ENCODE data around the gene RNU1-1.
"Not testable (repeated sequence)": the region's sequence is repeated elsewhere in the genome, so short reads cannot be mapped to it uniquely, and the experiment has no call there.

DNA sequence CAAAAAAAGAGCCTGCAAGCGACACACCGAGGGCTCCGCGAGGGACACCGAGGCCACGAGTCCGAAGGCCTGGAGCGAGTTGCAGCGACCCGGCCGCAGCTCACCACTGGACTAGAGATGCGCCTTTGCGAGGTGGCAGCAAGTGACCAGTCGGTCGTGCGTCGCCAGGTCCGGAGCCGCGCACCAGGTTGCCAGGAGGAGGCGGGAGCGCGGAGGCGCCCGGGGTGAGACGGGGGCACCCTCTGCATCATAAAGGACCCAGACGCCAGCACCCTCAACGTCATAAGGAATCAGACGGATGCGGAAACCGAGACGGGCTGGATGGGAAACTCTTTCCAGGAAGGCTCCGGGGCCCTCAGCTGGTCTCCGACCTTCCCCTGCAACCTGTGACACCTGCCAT lies 21.4 kb upstream of the RNU1-1 start:
- TF ChIP-seq, protein P1, sequence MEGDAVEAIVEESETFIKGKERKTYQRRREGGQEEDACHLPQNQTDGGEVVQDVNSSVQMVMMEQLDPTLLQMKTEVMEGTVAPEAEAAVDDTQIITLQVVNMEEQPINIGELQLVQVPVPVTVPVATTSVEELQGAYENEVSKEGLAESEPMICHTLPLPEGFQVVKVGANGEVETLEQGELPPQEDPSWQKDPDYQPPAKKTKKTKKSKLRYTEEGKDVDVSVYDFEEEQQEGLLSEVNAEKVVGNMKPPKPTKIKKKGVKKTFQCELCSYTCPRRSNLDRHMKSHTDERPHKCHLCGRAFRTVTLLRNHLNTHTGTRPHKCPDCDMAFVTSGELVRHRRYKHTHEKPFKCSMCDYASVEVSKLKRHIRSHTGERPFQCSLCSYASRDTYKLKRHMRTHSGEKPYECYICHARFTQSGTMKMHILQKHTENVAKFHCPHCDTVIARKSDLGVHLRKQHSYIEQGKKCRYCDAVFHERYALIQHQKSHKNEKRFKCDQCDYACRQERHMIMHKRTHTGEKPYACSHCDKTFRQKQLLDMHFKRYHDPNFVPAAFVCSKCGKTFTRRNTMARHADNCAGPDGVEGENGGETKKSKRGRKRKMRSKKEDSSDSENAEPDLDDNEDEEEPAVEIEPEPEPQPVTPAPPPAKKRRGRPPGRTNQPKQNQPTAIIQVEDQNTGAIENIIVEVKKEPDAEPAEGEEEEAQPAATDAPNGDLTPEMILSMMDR (IDR thresholded peaks at IDR 0.05), result not testable (repeated sequence)
- TF ChIP-seq EZH2 (IDR thresholded peaks at IDR 0.05; ENCODE audit: borderline replicate concordance, insufficient read depth, low read depth, low read length, poor library complexity, severe bottlenecking), result not testable (repeated sequence)
